PC-3 (cell line): ENCODE data around the gene SLC7A1. TPM values are rescaled to one million over a fixed set of nuclear protein-coding genes. Genes with fewer than 3 reads are reported as not detected.

ENCODE experiments used
- ATAC-seq: fragments of 200-7000 bp; cut with Tn5 transposase; 2 replicates; pipeline ENCODE4 v1.9.1; 2020; ENCODE audit warnings: mild to moderate bottlenecking, moderate library complexity
- BruUV-seq: library from RNA; stranded (reverse); fragments of 400-500 nt; replicated peaks from 2 replicates; lab custom pipeline; 2021; lab: Mats Ljungman, UMichigan
- CTCF ChIA-PET: fragments of 300-600 bp; sonication (Branson Sonifier 250); formaldehyde crosslinking; loops from one replicate; lab custom pipeline; 2022; ENCODE audit warnings: antibody characterized with exemption; lab: Charles Lee
- POLR2A ChIA-PET: fragments of 300-600 bp; sonication (Branson Sonifier 250); formaldehyde crosslinking; loops from one replicate; lab custom pipeline; 2022; ENCODE audit warnings: antibody characterized with exemption; ENCODE audit not compliant: unreplicated experiment; lab: Charles Lee
- DNase-seq: peaks from one replicate; pipeline ENCODE4 v3.0.0-alpha.2; 2015
- H2AFZ ChIP-seq: fragments of 300-600 bp; sonication (generic); 2 replicates; pipeline ENCODE4 v1.6.0; 2016; ENCODE audit warnings: antibody characterized with exemption, low read length
- H3F3A ChIP-seq: fragments of 300-600 bp; sonication (generic); one replicate; pipeline ENCODE4 v1.6.0; 2017; ENCODE audit warnings: antibody characterized with exemption, low read length, control low read depth, mild to moderate bottlenecking; ENCODE audit not compliant: unreplicated experiment
- H3K27ac ChIP-seq: fragments of 300-600 bp; sonication (generic); 2 replicates; pipeline ENCODE4 v1.5.1; 2016; ENCODE audit warnings: mild to moderate bottlenecking, low read length
- H3K27me3 ChIP-seq: fragments of 300-600 bp; sonication (generic); 2 replicates; pipeline ENCODE4 v1.6.1; 2016; ENCODE audit warnings: low read length, mixed read lengths
- H3K36me3 ChIP-seq: fragments of 300-600 bp; sonication (generic); 2 replicates; pipeline ENCODE4 v1.6.1; 2016; ENCODE audit warnings: low read depth, mixed run types, low read length, mixed read lengths
- H3K4me1 ChIP-seq: fragments of 300-600 bp; sonication (generic); 2 replicates; pipeline ENCODE4 v1.5.1; 2016; ENCODE audit warnings: low read length; ENCODE audit not compliant: insufficient read depth
- H3K4me2 ChIP-seq: fragments of 300-600 bp; sonication (generic); 2 replicates; pipeline ENCODE4 v1.6.0; 2016; ENCODE audit warnings: low read length
- H3K4me3 ChIP-seq: fragments of 300-600 bp; sonication (generic); 2 replicates; pipeline ENCODE4 v1.5.1; 2016; ENCODE audit warnings: mild to moderate bottlenecking, low read length, mixed read lengths
- H3K79me2 ChIP-seq: fragments of 300-600 bp; sonication (generic); 2 replicates; pipeline ENCODE4 v1.6.1; 2017; ENCODE audit warnings: low read length, mixed read lengths
- H3K9ac ChIP-seq: fragments of 300-600 bp; sonication (generic); 2 replicates; pipeline ENCODE4 v1.6.0; 2016; ENCODE audit warnings: mild to moderate bottlenecking, low read length
- H3K9me2 ChIP-seq: fragments of 300-600 bp; sonication (generic); replicated peaks from 2 replicates; pipeline ENCODE4 v1.6.1; 2016; ENCODE audit warnings: mixed run types, low read length, mixed read lengths
- H3K9me3 ChIP-seq: fragments of 300-600 bp; sonication (generic); 2 replicates; pipeline ENCODE4 v1.6.1; 2016; ENCODE audit warnings: low read length, mixed read lengths
- H4K20me1 ChIP-seq: fragments of 300-600 bp; sonication (generic); 2 replicates; pipeline ENCODE4 v1.6.1; 2016; ENCODE audit warnings: low read length, mixed read lengths
- CTCF ChIP-seq: fragments of 300-600 bp; sonication (generic); conservative IDR thresholded peaks from 2 replicates; pipeline ENCODE4 v1.5.1; 2017; ENCODE audit warnings: antibody characterized with exemption, low read depth, mild to moderate bottlenecking, low read length
- EZH2 ChIP-seq: fragments of 300-600 bp; sonication (generic); IDR thresholded peaks from one replicate; pipeline ENCODE4 v1.6.1; 2017; ENCODE audit warnings: antibody characterized with exemption, mild to moderate bottlenecking, low read length; ENCODE audit not compliant: unreplicated experiment
- EZH2phosphoT487 ChIP-seq: fragments of 300-600 bp; sonication (generic); IDR thresholded peaks from 2 replicates; pipeline ENCODE4 v1.6.1; 2018; ENCODE audit warnings: mild to moderate bottlenecking, antibody characterized with exemption, low read length, borderline replicate concordance
- intact Hi-C: fragments of 100-400 bp; cut with micrococcal nuclease; formaldehyde crosslinking; loops from 2 replicates; pipeline ENCODE4 v1.9.0; 2023
- total RNA-seq: library from RNA; depleted of rRNA; stranded (reverse); fragments of >200 nt; gene quantifications from 2 replicates; pipeline ENCODE4 v1.2.3, GENCODE V29; 2014

SLC7A1 gene
- total RNA-seq, 1 experiment from 2014 or later: 19.5 TPM

GRCh38 chr13:29563941-29564340 is 31.5 kb downstream of the SLC7A1 start:
- no peak overlapping the region for H3K4me2 ChIP-seq
- H3K4me3 ChIP-seq: no peak overlapping the region
- intact Hi-C loops: no loop called here
- no peaks in the 10 kb centered on the region for H3K9me2 ChIP-seq
- no peaks in the 10 kb centered on the region for H3K4me1 ChIP-seq
- H2AFZ ChIP-seq: no peak overlapping the region
- no TSS peak for BruUV-seq
- H3K27ac ChIP-seq: no peak overlapping the region
- TF ChIP-seq EZH2phosphoT487: no peak
- no peak for TF ChIP-seq CTCF
- TF ChIP-seq EZH2: no peak
- no peaks in the 10 kb centered on the region for H3F3A ChIP-seq
- POLR2A ChIA-PET: no interaction called here
- H3K79me2 ChIP-seq: peaks cover 84% of the 10 kb centered on the region
- peaks cover 34% of the 10 kb centered on the region for H4K20me1 ChIP-seq
- no peak overlapping the region for H3K9ac ChIP-seq
- ATAC-seq (no peak), DNase-seq (no peak)
- CTCF ChIA-PET: no interaction called here
- no peaks in the 10 kb centered on the region for H3K36me3 ChIP-seq
- H3K9me3 ChIP-seq: no peaks in the 10 kb centered on the region
- H3K27me3 ChIP-seq: no peaks in the 10 kb centered on the region

GRCh38 chr13:29562786-29563438 is 32.6 kb downstream of the SLC7A1 start:
- BruUV-seq: no TSS peak
- no peak overlapping the region for H3K9ac ChIP-seq
- intact Hi-C loops: no loop called here
- no peak for ATAC-seq
- H3K9me2 ChIP-seq: no peaks in the 10 kb centered on the region
- no peaks in the 10 kb centered on the region for H3K4me1 ChIP-seq
- no peak overlapping the region for H3K27ac ChIP-seq
- no peak overlapping the region for H2AFZ ChIP-seq
- peaks cover 34% of the 10 kb centered on the region for H4K20me1 ChIP-seq
- H3K27me3 ChIP-seq: no peaks in the 10 kb centered on the region
- no peak for TF ChIP-seq EZH2phosphoT487
- no peak for TF ChIP-seq EZH2
- no peak for TF ChIP-seq CTCF
- no peak overlapping the region for H3K4me3 ChIP-seq
- DNase-seq: no peak
- ChIA-PET CTCF (no interaction called here), POLR2A (no interaction called here)
- no peaks in the 10 kb centered on the region for H3K36me3 ChIP-seq
- H3K4me2 ChIP-seq: no peak overlapping the region
- H3K79me2 ChIP-seq: peaks cover 74% of the 10 kb centered on the region
- no peaks in the 10 kb centered on the region for H3F3A ChIP-seq
- no peaks in the 10 kb centered on the region for H3K9me3 ChIP-seq

- TF ChIP-seq EZH2phosphoT487 (no peak), CTCF (no peak), EZH2 (no peak)
- Histone ChIP-seq H3K36me3 (no peaks in the 10 kb centered on the region), H3K9me2 (no peaks in the 10 kb centered on the region), H3K79me2 (peaks cover 70% of the 10 kb centered on the region), H3K4me1 (no peaks in the 10 kb centered on the region), H3K27me3 (no peaks in the 10 kb centered on the region), H3K27ac (no peak overlapping the region), H3K9ac (no peak overlapping the region), H3K4me3 (no peak overlapping the region), H3K9me3 (no peaks in the 10 kb centered on the region), H2AFZ (no peak overlapping the region), H3F3A (no peaks in the 10 kb centered on the region), H3K4me2 (no peak overlapping the region), H4K20me1 (peaks cover 38% of the 10 kb centered on the region)
- BruUV-seq: no TSS peak
- ChIA-PET POLR2A (no interaction called here), CTCF (no interaction called here)
- intact Hi-C loops: no loop called here
- DNase-seq (no peak), ATAC-seq (no peak)
Observed at GRCh38 chr13:29561918-29562317, 33.6 kb downstream of the SLC7A1 start.
